Adrenal gland (tissue), 12 donors: ENCODE results near the gene CALML6. TPM values are rescaled to one million over a fixed set of nuclear protein-coding genes. Genes with fewer than 3 reads are reported as not detected.
A peak's percentile ranks its signal among the peaks of the same experiment; 100 is the strongest.

Experiments
- DNase-seq, 7 donors: peaks; one replicate each; pipeline ENCODE4 v3.0.0-alpha.2; 2019 to 2020
- H3K27ac ChIP-seq, 5 donors: fragments of 200-600 bp; sonication (generic) in 4 of 5; 1 replicate in 3 of 5; 2 replicates in 2 of 5; pipeline versions ENCODE4 v1.5.1 to v1.8.0; 2016 to 2020; ENCODE audit warnings: mild to moderate bottlenecking in 1 of 5
- H3K27me3 ChIP-seq: fragments of 200-600 bp; 2 replicates; pipeline ENCODE4 v1.8.0; 2021
- H3K36me3 ChIP-seq, 2 donors: fragments of 200-600 bp; replicated peaks in 1 of 2; 1 replicate in 1 of 2; 2 replicates in 1 of 2; pipeline versions ENCODE4 v1.5.1 to v1.8.0; 2018 to 2022
- H3K4me1 ChIP-seq, 2 donors: fragments of 200-600 bp; replicated peaks in 1 of 2; 1 replicate in 1 of 2; 2 replicates in 1 of 2; pipeline versions ENCODE4 v1.5.1 to v1.8.0; 2018 to 2021
- H3K4me3 ChIP-seq, 4 donors: fragments of 200-600 bp; sonication (generic) in 3 of 4; one replicate each; pipeline ENCODE4 v1.5.1; 2016 to 2018
- H3K9me3 ChIP-seq, 3 donors: fragments of 200-600 bp; sonication (generic) in 1 of 3; replicated peaks in 1 of 3; 1 replicate in 2 of 3; 2 replicates in 1 of 3; pipeline versions ENCODE4 v1.5.1 to v1.8.0; 2016 to 2021
- CTCF ChIP-seq, 6 experiments: fragments of 450-650 bp in 4 of 6; fragments of 200-600 bp in 2 of 6; sonication (generic) in 1 of 6; IDR thresholded peaks; 1 replicate in 5 of 6; 2 replicates in 1 of 6; pipeline versions ENCODE4 v1.5.1 to v1.8.0; 2016 to 2021; ENCODE audit warnings: antibody characterized with exemption in 6 of 6, mild to moderate bottlenecking in 2 of 6, moderate library complexity in 1 of 6
- POLR2A ChIP-seq, 2 donors: fragments of 450-650 bp; IDR thresholded peaks; one replicate each; pipeline ENCODE4 v1.6.1; 2017; ENCODE audit warnings: antibody characterized with exemption in 2 of 2, mild to moderate bottlenecking in 2 of 2, moderate library complexity in 1 of 2
- WGBS, 4 donors: extraction: QIAGEN DNeasy Blood & Tissue Kit in 2 of 4; methylation state at CpG; one replicate each; pipeline versions ENCODE4 v1.1.5 to v1.1.7; 2013 to 2017; 5-methylcytosine and 5-hydroxymethylcytosine counted together
- intact Hi-C, 2 donors: fragments of 100-400 bp; cut with DNase I; formaldehyde crosslinking; loops; one replicate each; pipeline versions ENCODE4 v1.14.1 to v1.15.0; 2022 to 2023
- polyA plus RNA-seq, 3 donors: library from polyadenylated mRNA; stranded (reverse); fragments of 200-250 nt in 2 of 3; fragments of 350-450 nt in 1 of 3; fragmentation: Illumina TruSeq in 1 of 3; extraction: RNeasy Lipid Tissue Mini Kit (QIAGEN cat#74804) in 1 of 3; gene quantifications; one replicate each; pipeline ENCODE4 v1.2.3, GENCODE V29; 2013 to 2014
- total RNA-seq, 9 donors: library from RNA; depleted of rRNA in 4 of 9; stranded (reverse); fragments of >200 nt in 4 of 9; fragments of 120-200 nt in 1 of 9; fragmentation: NEBNext Ultra II Directional in 1 of 9; extraction: Animal tissue kit (Norgen Biotek cat#: 25700) in 1 of 9; gene quantifications; one replicate each; pipeline versions ENCODE4 v1.1.0 to v1.2.4, GENCODE V29; 2013 to 2023
- donor health status: healthy with polysubstance abuse.
- donor health status: Bipolar disorder and iron deficiency.
- donor health status: DM: yes; HTN: yes; CAD: no.
- donor health status: DM: no; HTN: no; CAD: no.
- donor health status: DM: no; HTN: no; CAD: no.
- donor health status: DM: yes; HTN: yes; CAD: no.

CALML6 gene
- total and polyA plus RNA-seq, 12 donors, result 0.17 to 4.7 (median 0.48) TPM; not detected in 6

- no peaks in the 10 kb centered on the region for H3K36me3 ChIP-seq
These were observed 10.6 kb downstream of the CALML6 start for GRCh38 chr1:1925437-1926345.

GRCh38 chr1:1926346-1926811 is 11.3 kb downstream of the CALML6 start:
- no peaks in the 10 kb centered on the region for H3K27me3 ChIP-seq
- intact Hi-C loops, result no loop called here
- WGBS, 4 donors, result 83 to 88% (median 85%) methylated on average over 14 to 26 of the region's 26 CpGs
- H3K4me1 ChIP-seq, result no peaks in the 10 kb centered on the region
- H3K9me3 ChIP-seq, result no peaks in the 10 kb centered on the region
- DNase-seq, result peak in 1 of 7 donors; percentile 18
- no peak overlapping the region for H3K27ac ChIP-seq
- TF ChIP-seq POLR2A (IDR thresholded peaks at IDR 0.05) (no peak), CTCF (IDR thresholded peaks at IDR 0.05) (no peak)
- no peaks in the 10 kb centered on the region for H3K36me3 ChIP-seq
- no peak overlapping the region for H3K4me3 ChIP-seq

More at GRCh38 chr1:1925437-1926345, 10.6 kb downstream of the CALML6 start:
- Histone ChIP-seq H3K9me3 (no peaks in the 10 kb centered on the region), H3K27ac (no peak overlapping the region), H3K27me3 (no peaks in the 10 kb centered on the region), H3K4me3 (no peak overlapping the region), H3K4me1 (no peaks in the 10 kb centered on the region)
- peak in 2 of 7 donors; percentile 16 to 18 for DNase-seq
- 85 to 98% (median 86%) methylated on average over 8 to 27 of the region's 27 CpGs for WGBS, 4 donors
- intact Hi-C loops, result no loop called here
- TF ChIP-seq POLR2A (IDR thresholded peaks at IDR 0.05), result no peak
- no peak for TF ChIP-seq CTCF (IDR thresholded peaks at IDR 0.05)

- TF ChIP-seq POLR2A (IDR thresholded peaks at IDR 0.05) (no peak), CTCF (IDR thresholded peaks at IDR 0.05) (no peak)
- peak in 2 of 7 donors; percentile 17 to 20 for DNase-seq
- no peaks in the 10 kb centered on the region for H3K27me3 ChIP-seq
- no peaks in the 10 kb centered on the region for H3K36me3 ChIP-seq
- no peaks in the 10 kb centered on the region for H3K9me3 ChIP-seq
- H3K4me1 ChIP-seq, result no peaks in the 10 kb centered on the region
- H3K4me3 ChIP-seq, result no peak overlapping the region
- no peak overlapping the region for H3K27ac ChIP-seq
- intact Hi-C loops, result no loop called here
- 85 to 91% (median 87%) methylated on average over 13 to 21 of the region's 21 CpGs for WGBS, 4 donors
These were observed 12.0 kb downstream of the CALML6 start for GRCh38 chr1:1926886-1927660.

- Histone ChIP-seq H3K9me3 (no peaks in the 10 kb centered on the region), H3K36me3 (no peaks in the 10 kb centered on the region), H3K27me3 (no peaks in the 10 kb centered on the region), H3K27ac (no peak overlapping the region), H3K4me1 (no peaks in the 10 kb centered on the region), H3K4me3 (no peak overlapping the region)
- peak in 3 of 7 donors; percentile 22 to 36 (median 35) for DNase-seq
- TF ChIP-seq POLR2A (IDR thresholded peaks at IDR 0.05) (no peak), CTCF (IDR thresholded peaks at IDR 0.05) (no peak)
- 41 to 74% (median 66%) methylated on average over 13 to 25 of the region's 25 CpGs for WGBS, 4 donors
- intact Hi-C loops, result no loop called here
These were observed 12.7 kb downstream of the CALML6 start for GRCh38 chr1:1927751-1928150.
